MM.1S (cell line): Measurements from ENCODE around the gene KIAA1755.

Source experiments
- CTCF ChIP-seq: fragments of 300-600 bp; sonication (generic); IDR thresholded peaks from 2 replicates; pipeline ENCODE4 v1.5.1; 2016; ENCODE audit warnings: antibody characterized with exemption, low read length, mixed read lengths
- EZH2 ChIP-seq: fragments of 300-600 bp; sonication (generic); optimal IDR thresholded peaks from 2 replicates; pipeline ENCODE3; 2017; ENCODE audit warnings: low read depth, mild to moderate bottlenecking, antibody characterized with exemption, low read length, mixed read lengths
- EZH2phosphoT487 ChIP-seq: fragments of 300-600 bp; sonication (generic); IDR thresholded peaks from 2 replicates; pipeline ENCODE4 v1.6.1; 2018; ENCODE audit warnings: antibody characterized with exemption, low read length

GRCh38 chr20:38222923-38223742 lies 37.4 kb downstream of the KIAA1755 start:
- TF ChIP-seq CTCF (0 out of 2 replicates have a peak, but pooled peaks have one; percentile 15), EZH2phosphoT487 (no peak), EZH2 (no peak)
